B cell (primary cell): ENCODE results near the gene MARK2. TPM values are rescaled to one million over a fixed set of nuclear protein-coding genes. Genes with fewer than 3 reads are reported as not detected.

ENCODE experiments used
- ATAC-seq: fragments of 200-7000 bp; cut with Tn5 transposase; one replicate; pipeline ENCODE4 v1.10.0; 2021; ENCODE audit warnings: low read depth, mild to moderate bottlenecking, moderate number of reproducible peaks, moderate library complexity
- CTCF ChIA-PET: fragments of 350-600 bp; sonication (Branson Sonifier 250); formaldehyde crosslinking; loops from one replicate; lab custom pipeline; 2021; ENCODE audit warnings: antibody characterized with exemption, inconsistent platforms; lab: Charles Lee
- POLR2A ChIA-PET: fragments of 350-600 bp; sonication (Branson Sonifier 250); formaldehyde crosslinking; loops from one replicate; lab custom pipeline; 2021; ENCODE audit warnings: antibody characterized with exemption; lab: Charles Lee
- DNase-seq: peaks from one replicate; pipeline ENCODE4 v3.0.0; 2013
- H2AFZ ChIP-seq: 2 replicates; pipeline ENCODE4 v1.6.1; 2012; ENCODE audit warnings: mild to moderate bottlenecking, low read depth, low read length; ENCODE audit not compliant: insufficient read depth, poor library complexity, severe bottlenecking
- H3K27ac ChIP-seq, 2 donors: 1 replicate in 1 of 2; 2 replicates in 1 of 2; pipeline ENCODE4 v1.5.1; 2012 to 2013; ENCODE audit warnings: low read length in 2 of 2, mild to moderate bottlenecking in 2 of 2, moderate library complexity in 1 of 2
- H3K27me3 ChIP-seq, 4 experiments: fragments of 200-600 bp in 1 of 4; sonication (generic) in 1 of 4; replicated peaks in 1 of 4; 1 replicate in 2 of 4; 2 replicates in 2 of 4; pipeline versions ENCODE4 v1.6.1 to v1.7.0; 2013 to 2016; ENCODE audit warnings: low read length in 3 of 4, mild to moderate bottlenecking in 2 of 4, mixed read lengths in 1 of 4, moderate library complexity in 1 of 4; ENCODE audit not compliant: insufficient read depth in 4 of 4, control insufficient read depth in 3 of 4; ENCODE audit errors: control extremely low read depth in 1 of 4
- H3K36me3 ChIP-seq, 2 experiments: replicated peaks in 1 of 2; 1 replicate in 1 of 2; 2 replicates in 1 of 2; pipeline versions ENCODE4 v1.6.1 to v1.7.1; 2013; ENCODE audit warnings: low read length in 1 of 2; ENCODE audit not compliant: insufficient read depth in 2 of 2, control insufficient read depth in 1 of 2; ENCODE audit errors: control extremely low read depth in 1 of 2, extremely low read depth in 1 of 2
- H3K4me1 ChIP-seq, 2 donors: fragments of 200-600 bp in 1 of 2; sonication (generic) in 1 of 2; 1 replicate in 1 of 2; 2 replicates in 1 of 2; pipeline versions ENCODE4 v1.5.1 to v1.6.1; 2013 to 2017; ENCODE audit warnings: low read length in 2 of 2; ENCODE audit not compliant: control insufficient read depth in 2 of 2, insufficient read depth in 2 of 2
- H3K4me2 ChIP-seq: replicated peaks from 2 replicates; pipeline ENCODE3; 2012; ENCODE audit warnings: mild to moderate bottlenecking, low read depth, low read length; ENCODE audit not compliant: poor library complexity, severe bottlenecking
- H3K4me3 ChIP-seq, 5 experiments: fragments of 200-600 bp in 1 of 5; sonication (generic) in 1 of 5; 1 replicate in 3 of 5; 2 replicates in 2 of 5; pipeline versions ENCODE4 v1.5.1 to v1.7.0; 2011 to 2016; ENCODE audit warnings: low read length in 4 of 5, mild to moderate bottlenecking in 4 of 5, low read depth in 2 of 5, control low read depth in 1 of 5, moderate library complexity in 1 of 5; ENCODE audit not compliant: insufficient read depth in 1 of 5; ENCODE audit errors: control extremely low read depth in 1 of 5, extremely low read depth in 1 of 5
- H3K79me2 ChIP-seq: fragments of 200-600 bp; sonication (generic); one replicate; pipeline ENCODE4 v1.6.0; 2016; ENCODE audit warnings: low read length; ENCODE audit not compliant: control insufficient read depth, insufficient read depth
- H3K9ac ChIP-seq: fragments of 200-600 bp; sonication (generic); 2 replicates; pipeline ENCODE4 v1.6.1; 2017; ENCODE audit warnings: mild to moderate bottlenecking, low read length, moderate library complexity
- H3K9me3 ChIP-seq, 3 donors: one replicate each; pipeline versions ENCODE4 v1.6.1 to v1.7.1; 2013; ENCODE audit warnings: low read length in 2 of 3; ENCODE audit not compliant: control insufficient read depth in 2 of 3, insufficient read depth in 1 of 3; ENCODE audit errors: control extremely low read depth in 1 of 3
- H4K20me1 ChIP-seq: 2 replicates; pipeline ENCODE4 v1.6.0; 2012; ENCODE audit warnings: mild to moderate bottlenecking, low read length; ENCODE audit not compliant: insufficient read depth, control insufficient read depth, poor library complexity, severe bottlenecking
- H3K27ac Mint-ChIP-seq: one replicate; pipeline ENCODE4 v1.8.0; 2021; ENCODE audit warnings: mixed read lengths
- H3K27me3 Mint-ChIP-seq: one replicate; pipeline ENCODE4 v1.8.0; 2021; ENCODE audit warnings: mixed read lengths
- H3K4me1 Mint-ChIP-seq: one replicate; pipeline ENCODE4 v1.8.0; 2021; ENCODE audit warnings: mixed read lengths
- H3K4me3 Mint-ChIP-seq: one replicate; pipeline ENCODE4 v1.8.0; 2021; ENCODE audit warnings: mixed read lengths
- H3K9me3 Mint-ChIP-seq: one replicate; pipeline ENCODE4 v1.8.0; 2022; ENCODE audit warnings: mixed read lengths; ENCODE audit not compliant: insufficient read depth
- CTCF ChIP-seq: fragments of 200-600 bp; IDR thresholded peaks from one replicate; pipeline ENCODE4 v1.8.0; 2022; ENCODE audit warnings: antibody characterized with exemption, mild to moderate bottlenecking
- EZH2 ChIP-seq: IDR thresholded peaks from 2 replicates; pipeline ENCODE4 v1.6.1; 2012; ENCODE audit warnings: borderline replicate concordance, low read depth, mild to moderate bottlenecking, moderate library complexity, low read length; ENCODE audit not compliant: insufficient read depth, poor library complexity, severe bottlenecking
- WGBS: methylation state at CpG from one replicate; pipeline ENCODE4 v1.1.5; 2013; ENCODE audit warnings: missing lambda C conversion rate; ENCODE audit not compliant: insufficient coverage; 5-methylcytosine and 5-hydroxymethylcytosine counted together
- intact Hi-C: fragments of 100-400 bp; cut with micrococcal nuclease; formaldehyde crosslinking; loops from one replicate; pipeline ENCODE4 v1.10.0; 2022
- polyA plus RNA-seq: library from polyadenylated mRNA; depleted of rRNA; stranded (reverse); fragments of >200 nt; gene quantifications from 2 replicates; pipeline ENCODE4 v1.2.3, GENCODE V29; 2012
- total RNA-seq, 2 donors: library from RNA; stranded (reverse); fragments of 120-200 nt in 1 of 2; gene quantifications; 1 replicate in 1 of 2; 2 replicates in 1 of 2; pipeline versions ENCODE4 v1.2.3 to v1.2.4, GENCODE V29; 2013 to 2022

The MARK2 gene
- total and polyA plus RNA-seq, 2 donors (not counting 1 experiment from before 2014, with no cell fraction given), result 47.2 to 58.1 TPM

- ChIA-PET CTCF (no interaction called here), POLR2A (no interaction called here)
- DNase-seq (no peak), ATAC-seq (no peak)
- peaks cover 13% of the 10 kb centered on the region for H3K27me3 Mint-ChIP-seq
- TF ChIP-seq EZH2 (no peak), CTCF (no peak)
- no peak overlapping the region for H3K4me3 ChIP-seq
- no peaks in the 10 kb centered on the region for H3K9me3 ChIP-seq
- no peaks in the 10 kb centered on the region for H3K9me3 Mint-ChIP-seq
- H3K27ac Mint-ChIP-seq, result no peak overlapping the region
- no peak overlapping the region for H3K9ac ChIP-seq
- no peak overlapping the region for H3K4me2 ChIP-seq
- peaks cover 0 to 6% (median 0%) of the 10 kb centered on the region in 4 experiments for H3K27me3 ChIP-seq
- no peaks in the 10 kb centered on the region for H3K79me2 ChIP-seq
- H3K4me3 Mint-ChIP-seq, result no peak overlapping the region
- intact Hi-C loops, result no loop called here
- H3K36me3 ChIP-seq, result no peaks in the 10 kb centered on the region
- WGBS, result 82% methylated on average over 11 of the region's 12 CpGs
- H4K20me1 ChIP-seq, result no peaks in the 10 kb centered on the region
- H3K4me1 Mint-ChIP-seq, result no peaks in the 10 kb centered on the region
- no peaks in the 10 kb centered on the region for H3K4me1 ChIP-seq
- H3K27ac ChIP-seq, result no peak overlapping the region
- H2AFZ ChIP-seq, result no peak overlapping the region
These were observed 93.0 kb downstream of the MARK2 start for GRCh38 chr11:63931876-63932275.

- DNase-seq, result no peak
- H3K27me3 ChIP-seq, result no peaks in the 10 kb centered on the region
- TF ChIP-seq CTCF, result no peak
- no peak for TF ChIP-seq EZH2
- ATAC-seq, result no peak
- H3K27ac ChIP-seq, result no peak overlapping the region
- H3K79me2 ChIP-seq, result no peaks in the 10 kb centered on the region
- no peaks in the 10 kb centered on the region for H3K36me3 ChIP-seq
- no peak overlapping the region for H3K4me2 ChIP-seq
- peaks cover 4 to 7% of the 10 kb centered on the region in 2 donors for H3K4me1 ChIP-seq
- H4K20me1 ChIP-seq, result no peaks in the 10 kb centered on the region
- ChIA-PET POLR2A (no interaction called here), CTCF (interaction anchor here (1.9 kb wide), 1 partner anchor 89 kb away, joined by 6 read pairs; no protein-coding TSS in a partner anchor)
- Mint-ChIP-seq H3K9me3 (no peaks in the 10 kb centered on the region), H3K27me3 (peaks cover 3% of the 10 kb centered on the region), H3K27ac (no peak overlapping the region), H3K4me3 (no peak overlapping the region), H3K4me1 (peaks cover 4% of the 10 kb centered on the region)
- no peaks in the 10 kb centered on the region for H3K9me3 ChIP-seq
- H2AFZ ChIP-seq, result no peak overlapping the region
- H3K4me3 ChIP-seq, result no peak overlapping the region
- H3K9ac ChIP-seq, result no peak overlapping the region
- WGBS, result 100% methylated on average over 1 of the region's 1 CpG
- intact Hi-C loops, result no loop called here
These were observed 94.5 kb downstream of the MARK2 start for GRCh38 chr11:63933459-63933858.
